Measurements from ENCODE around the gene ZBTB20. TPM values are rescaled to one million over a fixed set of nuclear protein-coding genes. Genes with fewer than 3 reads are reported as not detected.

Gene ZBTB20
- total and polyA plus RNA-seq, 2 donors (not counting 1 experiment from before 2014, with no cell fraction given), result 4.0 to 22.5 TPM

GRCh38 chr3:115021061-115021460, 126.0 kb downstream of the ZBTB20 start:
- Histone ChIP-seq H3K9me3 (ENCODE audit: control insufficient read depth, insufficient read depth, low read depth, low read length) (no peaks in the 10 kb centered on the region), H3K27me3 (ENCODE audit: control insufficient read depth, insufficient read depth, low read length) (no peaks in the 10 kb centered on the region), H4K20me1 (ENCODE audit: control insufficient read depth, extremely low read depth, insufficient read depth, low read length) (no peaks in the 10 kb centered on the region), H3K4me3 (replicated peaks in 1 of 4; ENCODE audit: control extremely low read depth in 1 of 4, insufficient read depth in 1 of 4, low read depth in 3 of 4, low read length in 4 of 4) (no peak overlapping the region), H3K4me1 (ENCODE audit: control insufficient read depth, extremely low read depth, insufficient read depth, low read length) (no peaks in the 10 kb centered on the region), H3K4me2 (ENCODE audit: extremely low read depth, insufficient read depth, low read length) (no peak overlapping the region), H3K79me2 (ENCODE audit: control insufficient read depth, insufficient read depth, low read length) (no peaks in the 10 kb centered on the region), H3K9ac (ENCODE audit: insufficient read depth, low read length) (no peak overlapping the region), H2AFZ (ENCODE audit: low read length) (no peak overlapping the region), H3K27ac (ENCODE audit: insufficient read depth, low read length) (no peak overlapping the region), H3K36me3 (ENCODE audit: control insufficient read depth, insufficient read depth, low read length) (no peaks in the 10 kb centered on the region)
- TF ChIP-seq CTCF (conservative IDR thresholded peaks at IDR 0.05 in 1 of 2, IDR thresholded peaks at IDR 0.05 in 1 of 2; ENCODE audit: low read depth in 1 of 2, low read length in 2 of 2), result no peak
- no peak for DNase-seq (ENCODE audit: low read depth in 2 of 2)

- H3K36me3 ChIP-seq (ENCODE audit: control insufficient read depth, insufficient read depth, low read length), result no peaks in the 10 kb centered on the region
- H3K9ac ChIP-seq (ENCODE audit: insufficient read depth, low read length), result no peak overlapping the region
- no peaks in the 10 kb centered on the region for H3K4me1 ChIP-seq (ENCODE audit: control insufficient read depth, extremely low read depth, insufficient read depth, low read length)
- H3K9me3 ChIP-seq (ENCODE audit: control insufficient read depth, insufficient read depth, low read depth, low read length), result no peaks in the 10 kb centered on the region
- no peak overlapping the region for H2AFZ ChIP-seq (ENCODE audit: low read length)
- no peaks in the 10 kb centered on the region for H4K20me1 ChIP-seq (ENCODE audit: control insufficient read depth, extremely low read depth, insufficient read depth, low read length)
- H3K4me3 ChIP-seq (replicated peaks in 1 of 4; ENCODE audit: control extremely low read depth in 1 of 4, insufficient read depth in 1 of 4, low read depth in 3 of 4, low read length in 4 of 4), result no peak overlapping the region
- DNase-seq (ENCODE audit: low read depth in 2 of 2), result no peak
- H3K27ac ChIP-seq (ENCODE audit: insufficient read depth, low read length), result no peak overlapping the region
- no peak overlapping the region for H3K4me2 ChIP-seq (ENCODE audit: extremely low read depth, insufficient read depth, low read length)
- H3K79me2 ChIP-seq (ENCODE audit: control insufficient read depth, insufficient read depth, low read length), result no peaks in the 10 kb centered on the region
- no peaks in the 10 kb centered on the region for H3K27me3 ChIP-seq (ENCODE audit: control insufficient read depth, insufficient read depth, low read length)
- no peak for TF ChIP-seq EZH2 (IDR thresholded peaks at IDR 0.05; ENCODE audit: low read length, missing control alignments)
Observed at GRCh38 chr3:115019900-115020299, 127.2 kb downstream of the ZBTB20 start.

- no peak for TF ChIP-seq EZH2 (IDR thresholded peaks at IDR 0.05; ENCODE audit: low read length, missing control alignments)
- no peak for TF ChIP-seq CTCF (conservative IDR thresholded peaks at IDR 0.05 in 1 of 2, IDR thresholded peaks at IDR 0.05 in 1 of 2; ENCODE audit: low read depth in 1 of 2, low read length in 2 of 2)
- Histone ChIP-seq H3K4me1 (ENCODE audit: control insufficient read depth, extremely low read depth, insufficient read depth, low read length) (no peaks in the 10 kb centered on the region), H3K9ac (ENCODE audit: insufficient read depth, low read length) (no peak overlapping the region)
Observed at GRCh38 chr3:115018694-115019093, 128.4 kb downstream of the ZBTB20 start.

More at GRCh38 chr3:115018694-115019093, 128.4 kb downstream of the ZBTB20 start:
- Histone ChIP-seq H3K27ac (ENCODE audit: insufficient read depth, low read length) (no peak overlapping the region), H3K36me3 (ENCODE audit: control insufficient read depth, insufficient read depth, low read length) (no peaks in the 10 kb centered on the region), H3K9me3 (ENCODE audit: control insufficient read depth, insufficient read depth, low read depth, low read length) (no peaks in the 10 kb centered on the region), H3K27me3 (ENCODE audit: control insufficient read depth, insufficient read depth, low read length) (no peaks in the 10 kb centered on the region), H2AFZ (ENCODE audit: low read length) (no peak overlapping the region), H3K4me2 (ENCODE audit: extremely low read depth, insufficient read depth, low read length) (no peak overlapping the region), H4K20me1 (ENCODE audit: control insufficient read depth, extremely low read depth, insufficient read depth, low read length) (no peaks in the 10 kb centered on the region), H3K79me2 (ENCODE audit: control insufficient read depth, insufficient read depth, low read length) (no peaks in the 10 kb centered on the region), H3K4me3 (replicated peaks in 1 of 4; ENCODE audit: control extremely low read depth in 1 of 4, insufficient read depth in 1 of 4, low read depth in 3 of 4, low read length in 4 of 4) (no peak overlapping the region)
- no peak for DNase-seq (ENCODE audit: low read depth in 2 of 2)
